ENCODE data around the gene ALDH9A1. TPM values are rescaled to one million over a fixed set of nuclear protein-coding genes. Genes with fewer than 3 reads are reported as not detected.

ALDH9A1 gene
- total and polyA plus RNA-seq, 4 donors = 32.8 to 76.3 (median 51.1) TPM

- Histone ChIP-seq H3K36me3 (ENCODE audit: control insufficient read depth in 4 of 4, insufficient read depth in 4 of 4, low read length in 4 of 4) (peaks cover 22 to 60% (median 39%) of the 10 kb centered on the region in 4 donors), H3K27me3 (ENCODE audit: control insufficient read depth in 3 of 3, insufficient read depth in 3 of 3, low read length in 2 of 3) (no peaks in the 10 kb centered on the region), H3K4me3 (no peak overlapping the region), H3K4me1 (ENCODE audit: control insufficient read depth in 5 of 5, insufficient read depth in 5 of 5, low read length in 5 of 5) (peaks cover 0 to 12% (median 2%) of the 10 kb centered on the region in 5 donors), H3K27ac (ENCODE audit: low read depth in 1 of 2, low read length in 1 of 2) (no peak overlapping the region), H3K9me3 (ENCODE audit: control insufficient read depth in 4 of 4, insufficient read depth in 3 of 4, low read length in 3 of 4) (no peaks in the 10 kb centered on the region), H3K9ac (ENCODE audit: insufficient read depth in 1 of 2, low read length in 2 of 2) (no peak overlapping the region)
- ATAC-seq (ENCODE audit: insufficient read depth, low FRiP score) = no peak
- TF ChIP-seq CTCF (IDR thresholded peaks at IDR 0.05; ENCODE audit: control extremely low read depth, extremely low read depth) = no peak
- 42 to 48% methylated on average over 1 of the region's 1 CpG for WGBS, 2 donors
- DNase-seq = no peak
These were observed 18.9 kb downstream of the ALDH9A1 start for GRCh38 chr1:165679282-165680036.

GRCh38 chr1:165678509-165678908 is 19.9 kb downstream of the ALDH9A1 start:
- ATAC-seq (ENCODE audit: insufficient read depth, low FRiP score) = no peak
- H3K4me3 ChIP-seq = no peak overlapping the region
- H3K9ac ChIP-seq (ENCODE audit: insufficient read depth in 1 of 2, low read length in 2 of 2) = no peak overlapping the region
- H3K27me3 ChIP-seq (ENCODE audit: control insufficient read depth in 3 of 3, insufficient read depth in 3 of 3, low read length in 2 of 3) = no peaks in the 10 kb centered on the region
- WGBS, 2 donors = 28 to 39% methylated on average over 2 of the region's 2 CpGs
- H3K27ac ChIP-seq (ENCODE audit: low read depth in 1 of 2, low read length in 1 of 2) = no peak overlapping the region
- no peak for TF ChIP-seq CTCF (IDR thresholded peaks at IDR 0.05; ENCODE audit: control extremely low read depth, extremely low read depth)
- H3K36me3 ChIP-seq (ENCODE audit: control insufficient read depth in 4 of 4, insufficient read depth in 4 of 4, low read length in 4 of 4) = peaks cover 22 to 60% (median 41%) of the 10 kb centered on the region in 4 donors
- peaks cover 0 to 3% (median 0%) of the 10 kb centered on the region in 5 donors for H3K4me1 ChIP-seq (ENCODE audit: control insufficient read depth in 5 of 5, insufficient read depth in 5 of 5, low read length in 5 of 5)
- no peak for DNase-seq
- H3K9me3 ChIP-seq (ENCODE audit: control insufficient read depth in 4 of 4, insufficient read depth in 3 of 4, low read length in 3 of 4) = no peaks in the 10 kb centered on the region

GRCh38 chr1:165675794-165676193 is 22.6 kb downstream of the ALDH9A1 start:
- H3K27ac ChIP-seq (ENCODE audit: low read depth in 1 of 2, low read length in 1 of 2) = no peak overlapping the region
- H3K36me3 ChIP-seq (ENCODE audit: control insufficient read depth in 4 of 4, insufficient read depth in 4 of 4, low read length in 4 of 4) = peaks cover 16 to 48% (median 29%) of the 10 kb centered on the region in 4 donors
- WGBS, 2 donors = 100% methylated on average over 1 of the region's 1 CpG
- DNase-seq (no peak), ATAC-seq (ENCODE audit: insufficient read depth, low FRiP score) (no peak)
- no peak overlapping the region for H3K9ac ChIP-seq (ENCODE audit: insufficient read depth in 1 of 2, low read length in 2 of 2)
- no peak overlapping the region for H3K4me3 ChIP-seq
- peaks cover 0 to 1% (median 0%) of the 10 kb centered on the region in 5 donors for H3K4me1 ChIP-seq (ENCODE audit: control insufficient read depth in 5 of 5, insufficient read depth in 5 of 5, low read length in 5 of 5)
- no peaks in the 10 kb centered on the region for H3K27me3 ChIP-seq (ENCODE audit: control insufficient read depth in 3 of 3, insufficient read depth in 3 of 3, low read length in 2 of 3)
- H3K9me3 ChIP-seq (ENCODE audit: control insufficient read depth in 4 of 4, insufficient read depth in 3 of 4, low read length in 3 of 4) = no peaks in the 10 kb centered on the region
- no peak for TF ChIP-seq CTCF (IDR thresholded peaks at IDR 0.05; ENCODE audit: control extremely low read depth, extremely low read depth)

Measured in lung (tissue), 12 donors.